Immature natural killer cell (primary cell): ENCODE results near the gene UNC13C. TPM values are rescaled to one million over a fixed set of nuclear protein-coding genes. Genes with fewer than 3 reads are reported as not detected.
A peak's percentile ranks its signal among the peaks of the same experiment; 100 is the strongest.

ENCODE experiments used
- DNase-seq, 3 donors: peaks; one replicate each; pipeline ENCODE4 v3.0.0; 2022; ENCODE audit warnings: mixed read lengths in 1 of 3
- H3K27ac Mint-ChIP-seq, 6 donors: one replicate each; pipeline ENCODE4 v1.8.0; 2020; ENCODE audit warnings: mixed read lengths in 6 of 6, mild to moderate bottlenecking in 5 of 6, inconsistent platforms in 4 of 6, moderate library complexity in 3 of 6
- H3K27me3 Mint-ChIP-seq, 3 donors: one replicate each; pipeline ENCODE4 v1.8.0; 2020 to 2021; ENCODE audit warnings: low read depth in 3 of 3, mild to moderate bottlenecking in 3 of 3, mixed read lengths in 3 of 3, moderate library complexity in 3 of 3, inconsistent platforms in 1 of 3
- H3K36me3 Mint-ChIP-seq, 3 donors: one replicate each; pipeline ENCODE4 v1.8.0; 2020; ENCODE audit warnings: mixed read lengths in 3 of 3, inconsistent platforms in 2 of 3, mild to moderate bottlenecking in 2 of 3
- H3K4me1 Mint-ChIP-seq, 2 donors: one replicate each; pipeline ENCODE4 v1.8.0; 2020; ENCODE audit warnings: inconsistent platforms in 2 of 2, mild to moderate bottlenecking in 2 of 2, mixed read lengths in 2 of 2, moderate library complexity in 1 of 2
- H3K4me3 Mint-ChIP-seq, 5 donors: one replicate each; pipeline ENCODE4 v1.8.0; 2020; ENCODE audit warnings: mild to moderate bottlenecking in 5 of 5, mixed read lengths in 5 of 5, inconsistent platforms in 3 of 5, moderate library complexity in 3 of 5
- H3K9me3 Mint-ChIP-seq, 6 donors: one replicate each; pipeline ENCODE4 v1.8.0; 2020; ENCODE audit warnings: mild to moderate bottlenecking in 6 of 6, mixed read lengths in 6 of 6, inconsistent platforms in 4 of 6, moderate library complexity in 3 of 6
- polyA plus RNA-seq, 3 donors: library from polyadenylated mRNA; unstranded; fragments of 300-500 nt; fragmentation: Illumina TruSeq; gene quantifications; one replicate each; pipeline ENCODE4 v1.2.3, GENCODE V29; 2021

UNC13C gene
- polyA plus RNA-seq, 3 donors from 2014 or later: not detected

- Mint-ChIP-seq H3K27me3 (peaks cover 0 to 3% (median 2%) of the 10 kb centered on the region in 3 donors), H3K4me3 (no peak overlapping the region), H3K27ac (no peak overlapping the region), H3K36me3 (no peaks in the 10 kb centered on the region), H3K9me3 (peaks cover 0 to 15% (median 0%) of the 10 kb centered on the region in 6 donors), H3K4me1 (no peaks in the 10 kb centered on the region)
- DNase-seq: no peak
Observed at GRCh38 chr15:54101664-54102270, 123.5 kb downstream of the UNC13C start.

GRCh38 chr15:54102704-54103103 is 124.5 kb downstream of the UNC13C start:
- no peak for DNase-seq
- H3K9me3 Mint-ChIP-seq: peaks cover 0 to 15% (median 0%) of the 10 kb centered on the region in 6 donors
- H3K36me3 Mint-ChIP-seq: no peaks in the 10 kb centered on the region
- H3K27me3 Mint-ChIP-seq: peaks cover 0 to 3% (median 2%) of the 10 kb centered on the region in 3 donors
- H3K4me3 Mint-ChIP-seq: no peak overlapping the region
- no peaks in the 10 kb centered on the region for H3K4me1 Mint-ChIP-seq
- no peak overlapping the region for H3K27ac Mint-ChIP-seq

- Mint-ChIP-seq H3K9me3 (peaks cover 0 to 5% (median 0%) of the 10 kb centered on the region in 6 donors), H3K27ac (no peak overlapping the region), H3K27me3 (peaks cover 0 to 3% (median 3%) of the 10 kb centered on the region in 3 donors), H3K4me3 (no peak overlapping the region), H3K4me1 (no peaks in the 10 kb centered on the region), H3K36me3 (no peaks in the 10 kb centered on the region)
- DNase-seq: no peak
Observed at GRCh38 chr15:54109014-54109413, 130.8 kb downstream of the UNC13C start.

DNA sequence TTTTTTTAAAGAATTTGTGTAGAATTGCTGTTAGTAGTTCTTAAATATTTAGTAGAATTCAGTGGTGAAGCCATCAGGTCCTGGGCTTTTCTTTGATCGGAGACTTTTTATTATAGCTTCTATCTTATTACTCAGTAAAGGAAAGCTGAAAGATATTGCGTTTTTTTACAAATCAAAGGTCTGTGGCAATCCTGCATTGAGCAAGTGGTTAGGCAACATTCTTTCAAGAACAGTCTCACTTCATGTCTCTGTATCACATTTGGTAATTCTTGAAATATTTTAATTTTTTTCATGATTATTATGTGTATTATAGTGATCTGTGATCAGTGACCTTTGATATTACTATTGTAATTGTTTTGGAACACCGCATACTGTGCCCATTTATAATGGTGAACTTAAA is 140.8 kb downstream of the UNC13C start:
- Mint-ChIP-seq H3K4me3 (no peak overlapping the region), H3K4me1 (no peaks in the 10 kb centered on the region), H3K36me3 (peaks cover 0 to 5% (median 4%) of the 10 kb centered on the region in 3 donors), H3K27me3 (peaks cover 0 to 2% (median 2%) of the 10 kb centered on the region in 3 donors), H3K27ac (no peak overlapping the region), H3K9me3 (peaks cover 2 to 10% (median 6%) of the 10 kb centered on the region in 6 donors)
- DNase-seq: no peak

DNA sequence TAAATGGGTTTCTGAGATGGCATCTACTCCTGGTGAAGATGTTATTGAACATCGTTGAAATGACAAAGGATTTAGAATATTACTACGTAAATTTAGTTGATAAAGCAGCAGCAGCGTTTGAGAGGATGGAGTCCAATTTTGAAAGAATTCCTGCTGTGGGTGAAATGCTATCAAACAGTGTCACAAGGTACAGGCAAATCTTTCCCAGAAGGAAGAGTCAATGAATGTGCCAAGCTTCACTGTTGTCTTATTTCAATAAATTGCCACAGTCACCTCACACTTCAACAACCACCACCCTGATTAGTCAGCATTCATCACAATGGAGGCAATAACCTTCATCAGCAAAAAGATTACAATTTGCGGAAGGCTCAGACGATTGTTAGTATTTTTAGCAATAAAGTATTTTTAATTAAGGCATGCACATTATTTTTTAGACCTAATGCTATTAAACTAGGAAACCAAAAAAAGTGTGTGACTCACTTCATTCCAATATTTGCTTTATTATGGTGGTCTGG is 142.8 kb downstream of the UNC13C start:
- Mint-ChIP-seq H3K4me1 (no peaks in the 10 kb centered on the region), H3K9me3 (peaks cover 2 to 12% (median 6%) of the 10 kb centered on the region in 6 donors), H3K36me3 (peaks cover 0 to 5% (median 4%) of the 10 kb centered on the region in 3 donors), H3K27ac (no peak overlapping the region), H3K27me3 (peaks cover 0 to 2% (median 2%) of the 10 kb centered on the region in 3 donors), H3K4me3 (no peak overlapping the region)
- no peak for DNase-seq

DNA sequence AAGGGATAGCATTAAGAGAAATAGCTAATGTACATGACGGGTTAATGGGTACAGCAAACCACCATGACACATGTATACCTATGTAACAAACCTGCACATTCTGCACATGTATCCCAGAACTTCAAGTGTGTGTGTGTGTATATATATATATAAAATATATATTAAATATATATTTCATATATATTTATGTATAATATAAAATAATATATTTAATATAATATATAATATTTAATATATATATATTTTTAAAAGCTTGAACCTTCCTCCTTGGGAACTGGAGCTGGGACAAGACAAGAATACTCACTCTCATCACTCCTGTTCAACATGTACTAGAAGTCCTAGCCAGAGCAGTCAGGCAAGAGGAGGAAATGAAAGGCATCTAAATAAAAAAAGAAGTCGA is 149.3 kb downstream of the UNC13C start:
- DNase-seq: no peak
- H3K4me3 Mint-ChIP-seq: no peak overlapping the region
- H3K9me3 Mint-ChIP-seq: peaks cover 0 to 6% (median 0%) of the 10 kb centered on the region in 6 donors
- H3K27me3 Mint-ChIP-seq: no peaks in the 10 kb centered on the region
- no peak overlapping the region for H3K27ac Mint-ChIP-seq
- H3K36me3 Mint-ChIP-seq: no peaks in the 10 kb centered on the region
- H3K4me1 Mint-ChIP-seq: no peaks in the 10 kb centered on the region

DNA sequence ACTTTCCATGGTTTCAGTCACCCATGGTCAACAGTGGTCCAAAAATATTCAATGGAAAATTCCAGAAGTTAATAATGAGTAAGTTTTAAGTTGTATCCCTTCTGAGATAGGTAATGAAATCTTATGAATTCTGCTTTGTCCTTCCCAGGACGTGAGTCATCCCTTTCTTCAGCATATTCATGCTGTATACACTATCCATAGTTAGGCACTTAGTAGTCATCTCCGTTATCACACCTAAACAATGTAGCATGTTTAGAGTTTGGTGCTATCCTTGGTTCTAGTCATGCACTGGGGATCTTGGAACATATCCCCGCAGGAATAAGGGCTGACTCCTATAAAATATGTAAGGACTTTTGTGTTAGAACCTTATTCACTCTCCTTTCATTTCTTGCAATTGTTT is 153.2 kb downstream of the UNC13C start:
- Mint-ChIP-seq H3K4me1 (no peaks in the 10 kb centered on the region), H3K4me3 (no peak overlapping the region), H3K9me3 (peaks cover 0 to 5% (median 0%) of the 10 kb centered on the region in 6 donors), H3K27me3 (peaks cover 0 to 1% (median 0%) of the 10 kb centered on the region in 3 donors), H3K36me3 (no peaks in the 10 kb centered on the region), H3K27ac (no peak overlapping the region)
- DNase-seq: no peak

- Mint-ChIP-seq H3K36me3 (peaks cover 0 to 3% (median 0%) of the 10 kb centered on the region in 3 donors), H3K4me3 (no peak overlapping the region)
Observed at GRCh38 chr15:54149115-54149531, 170.9 kb downstream of the UNC13C start.

GRCh38 chr15:54150255-54150654 is 172.0 kb downstream of the UNC13C start:
- peaks cover 6 to 18% of the 10 kb centered on the region in 2 donors for H3K4me1 Mint-ChIP-seq
- DNase-seq: peak; percentile 0 to 12 (median 3)
- H3K27me3 Mint-ChIP-seq: peaks cover 0 to 1% (median 0%) of the 10 kb centered on the region in 3 donors
- H3K4me3 Mint-ChIP-seq: no peak overlapping the region
- peaks cover 0 to 3% (median 0%) of the 10 kb centered on the region in 3 donors for H3K36me3 Mint-ChIP-seq
- H3K9me3 Mint-ChIP-seq: peaks cover 0 to 12% (median 1%) of the 10 kb centered on the region in 6 donors
- H3K27ac Mint-ChIP-seq: no peak overlapping the region

More at GRCh38 chr15:54149115-54149531, 170.9 kb downstream of the UNC13C start:
- Mint-ChIP-seq H3K27ac (no peak overlapping the region), H3K9me3 (peaks cover 0 to 12% (median 1%) of the 10 kb centered on the region in 6 donors), H3K27me3 (peaks cover 0 to 1% (median 0%) of the 10 kb centered on the region in 3 donors), H3K4me1 (peaks cover 6 to 18% of the 10 kb centered on the region in 2 donors)
- no peak for DNase-seq

- no peak overlapping the region for H3K27ac Mint-ChIP-seq
- no peaks in the 10 kb centered on the region for H3K4me1 Mint-ChIP-seq
- peaks cover 0 to 5% (median 0%) of the 10 kb centered on the region in 6 donors for H3K9me3 Mint-ChIP-seq
- no peak overlapping the region for H3K4me3 Mint-ChIP-seq
- no peak for DNase-seq
- no peaks in the 10 kb centered on the region for H3K36me3 Mint-ChIP-seq
- peaks cover 0 to 1% (median 0%) of the 10 kb centered on the region in 3 donors for H3K27me3 Mint-ChIP-seq
Observed at GRCh38 chr15:54159012-54159411, 180.8 kb downstream of the UNC13C start.

DNA sequence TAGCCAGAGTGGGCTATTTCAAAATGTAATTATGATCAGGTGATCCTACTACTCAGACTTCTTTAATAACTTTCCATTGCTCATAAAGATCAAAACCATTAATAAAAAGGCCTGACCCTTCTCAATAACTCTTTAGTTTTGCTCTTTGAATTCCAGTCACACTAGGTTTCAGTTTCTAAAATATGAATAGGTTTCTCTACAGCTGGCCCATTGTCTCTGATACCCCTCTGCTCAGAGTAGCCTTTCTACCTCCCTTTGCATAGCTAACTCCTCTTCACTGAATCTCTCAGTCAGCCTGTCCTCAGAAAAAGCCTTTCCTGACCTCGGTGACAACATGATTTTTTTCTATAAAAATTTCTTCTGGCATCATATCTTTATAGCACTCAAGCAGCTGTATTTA is 209.1 kb downstream of the UNC13C start:
- no peak for DNase-seq
- Mint-ChIP-seq H3K4me1 (no peaks in the 10 kb centered on the region), H3K9me3 (peaks cover 0 to 11% (median 6%) of the 10 kb centered on the region in 6 donors), H3K4me3 (no peak overlapping the region), H3K27me3 (peaks cover 0 to 1% (median 0%) of the 10 kb centered on the region in 3 donors), H3K36me3 (no peaks in the 10 kb centered on the region), H3K27ac (no peak overlapping the region)

DNA sequence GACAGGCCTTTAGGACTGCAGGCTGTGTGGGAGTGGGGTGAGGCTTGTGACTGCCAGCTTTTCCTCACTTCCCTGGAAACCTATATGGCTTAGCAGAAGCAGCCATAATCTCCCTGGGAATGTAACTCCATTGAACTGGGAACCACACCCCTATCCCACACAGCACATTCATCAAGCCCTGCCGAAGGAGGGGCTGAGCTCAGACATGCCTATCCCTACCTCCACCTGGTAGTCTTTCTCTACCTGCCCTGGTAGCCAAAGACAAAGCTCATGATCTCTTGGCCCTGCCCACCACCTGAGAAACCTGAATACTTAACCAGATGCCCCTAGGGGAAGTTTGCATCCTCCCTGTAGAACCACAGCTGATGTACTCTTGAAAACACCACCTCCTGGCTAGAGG is 219.8 kb downstream of the UNC13C start:
- H3K27ac Mint-ChIP-seq: no peak overlapping the region
- peaks cover 0 to 3% (median 0%) of the 10 kb centered on the region in 3 donors for H3K36me3 Mint-ChIP-seq
- no peak overlapping the region for H3K4me3 Mint-ChIP-seq
- DNase-seq: no peak
- H3K4me1 Mint-ChIP-seq: no peaks in the 10 kb centered on the region
- peaks cover 0 to 2% (median 0%) of the 10 kb centered on the region in 3 donors for H3K27me3 Mint-ChIP-seq
- H3K9me3 Mint-ChIP-seq: peaks cover 10 to 38% (median 14%) of the 10 kb centered on the region in 6 donors

- no peak overlapping the region for H3K27ac Mint-ChIP-seq
- no peaks in the 10 kb centered on the region for H3K36me3 Mint-ChIP-seq
- no peaks in the 10 kb centered on the region for H3K4me1 Mint-ChIP-seq
- H3K27me3 Mint-ChIP-seq: no peaks in the 10 kb centered on the region
- no peak for DNase-seq
- H3K9me3 Mint-ChIP-seq: peaks cover 0 to 8% (median 4%) of the 10 kb centered on the region in 6 donors
- no peak overlapping the region for H3K4me3 Mint-ChIP-seq
Observed at GRCh38 chr15:54206586-54207321, 228.5 kb downstream of the UNC13C start.

GRCh38 chr15:54208786-54209185 is 230.5 kb downstream of the UNC13C start:
- Mint-ChIP-seq H3K27me3 (no peaks in the 10 kb centered on the region), H3K27ac (no peak overlapping the region), H3K4me1 (no peaks in the 10 kb centered on the region), H3K9me3 (peaks cover 0 to 6% (median 0%) of the 10 kb centered on the region in 6 donors), H3K4me3 (no peak overlapping the region), H3K36me3 (no peaks in the 10 kb centered on the region)
- no peak for DNase-seq
